HepG2 (cell line): ENCODE results near the gene MSL2. TPM values are rescaled to one million over a fixed set of nuclear protein-coding genes. Genes with fewer than 3 reads are reported as not detected.

Source experiments
- CHD2 ChIP-seq: IDR thresholded peaks from 2 replicates; pipeline ENCODE4 v1.6.1; 2011; ENCODE audit warnings: low read depth, low read length, improper control_type of control experiment
- DZIP1 ChIP-seq: sonication (generic); formaldehyde crosslinking; IDR thresholded peaks from 2 replicates; pipeline ENCODE4 v1.5.0; 2020; ENCODE audit warnings: mild to moderate bottlenecking, missing genetic modification reagents
- FOXA3 ChIP-seq: IDR thresholded peaks from 2 replicates; pipeline ENCODE4 v1.6.1; 2016; ENCODE audit warnings: missing genetic modification reagents, missing compliant biosample characterization
- FOXP1 ChIP-seq, 2 experiments: fragments of 450-650 bp in 1 of 2; IDR thresholded peaks; 2 replicates each; pipeline ENCODE4 v1.6.1; 2017 to 2018; ENCODE audit warnings: antibody characterized with exemption in 1 of 2
- MEIS2 ChIP-seq: sonication (generic); formaldehyde crosslinking; IDR thresholded peaks from 2 replicates; pipeline ENCODE4 v1.9.0; 2021; ENCODE audit warnings: mild to moderate bottlenecking, missing genetic modification reagents
- PREB ChIP-seq: sonication (generic); formaldehyde crosslinking; IDR thresholded peaks from 2 replicates; pipeline ENCODE4 v1.4.0; 2020; ENCODE audit warnings: missing genetic modification reagents
- RXRB ChIP-seq: IDR thresholded peaks from 2 replicates; pipeline ENCODE4 v1.6.1; 2016; ENCODE audit warnings: borderline replicate concordance, missing genetic modification reagents, missing compliant biosample characterization
- SMAD3 ChIP-seq: sonication (generic); formaldehyde crosslinking; IDR thresholded peaks from 2 replicates; pipeline ENCODE4 v1.4.0; 2020; ENCODE audit warnings: missing genetic modification reagents
- TOE1 ChIP-seq: sonication (generic); formaldehyde crosslinking; IDR thresholded peaks from 2 replicates; pipeline ENCODE4 v1.4.0; 2020; ENCODE audit warnings: mild to moderate bottlenecking, missing genetic modification reagents
- ZC3H13 ChIP-seq: sonication (generic); formaldehyde crosslinking; IDR thresholded peaks from 2 replicates; pipeline ENCODE4 v1.8.1; 2023; ENCODE audit warnings: mild to moderate bottlenecking, missing genetic modification reagents, moderate library complexity
- ZNF121 ChIP-seq: sonication (generic); formaldehyde crosslinking; IDR thresholded peaks from 2 replicates; pipeline ENCODE4 v1.5.0; 2020; ENCODE audit warnings: mild to moderate bottlenecking, missing genetic modification reagents
- ZNF18 ChIP-seq: sonication (generic); formaldehyde crosslinking; IDR thresholded peaks from 2 replicates; pipeline ENCODE4 v1.8.0; 2022; ENCODE audit warnings: mild to moderate bottlenecking, missing genetic modification reagents; ENCODE audit not compliant: insufficient replicate concordance
- ZNF232 ChIP-seq: sonication (generic); formaldehyde crosslinking; IDR thresholded peaks from 2 replicates; pipeline ENCODE4 v1.4.0; 2020; ENCODE audit warnings: missing genetic modification reagents, borderline replicate concordance
- ZNF768 ChIP-seq: sonication (generic); formaldehyde crosslinking; IDR thresholded peaks from 2 replicates; pipeline ENCODE4 v1.4.0; 2020; ENCODE audit warnings: missing genetic modification reagents
- ZNF879 ChIP-seq: sonication (generic); formaldehyde crosslinking; IDR thresholded peaks from 2 replicates; pipeline ENCODE4 v1.8.1; 2023; ENCODE audit warnings: missing genetic modification reagents
- polyA plus RNA-seq, 8 experiments: library from polyadenylated mRNA; depleted of rRNA in 3 of 8; stranded (reverse) in 7 of 8; unstranded in 1 of 8; fragments of >200 nt; fragmentation: Illumina TruSeq in 4 of 8; extraction: Trizol in 4 of 8; gene quantifications; 2 replicates each; pipeline versions ENCODE4 v1.2.1 to v1.2.3, GENCODE V29; 2011 to 2016; ENCODE audit warnings: low read depth in 4 of 8, missing spikeins in 1 of 8, mixed read lengths in 1 of 8; ENCODE audit not compliant: insufficient read depth in 1 of 8
- total RNA-seq, 5 experiments: library from RNA; depleted of rRNA; stranded (reverse); fragments of >200 nt; fragmentation: Illumina TruSeq; extraction: Trizol; gene quantifications; 2 replicates each; pipeline ENCODE4 v1.2.3, GENCODE V29; 2016; ENCODE audit warnings: low read depth in 1 of 5
- TF ChIP-seq, protein P1 (sequence below): IDR thresholded peaks from 2 replicates; pipeline ENCODE4 v1.6.1; 2016; ENCODE audit warnings: low read depth
- TF ChIP-seq, protein P2 (sequence below): sonication (generic); formaldehyde crosslinking; IDR thresholded peaks from 2 replicates; pipeline ENCODE4 v1.4.0; 2020; ENCODE audit warnings: missing genetic modification reagents
- TF ChIP-seq, protein P3 (sequence below): sonication (generic); formaldehyde crosslinking; IDR thresholded peaks from 2 replicates; pipeline ENCODE4 v1.4.0; 2020; ENCODE audit warnings: missing genetic modification reagents

Gene MSL2
- total and polyA plus RNA-seq, 2 of the 13 experiments (the other 11 are each of a cell fraction or from before 2014, with no cell fraction given): 6.9 to 11.7 TPM

DNA sequence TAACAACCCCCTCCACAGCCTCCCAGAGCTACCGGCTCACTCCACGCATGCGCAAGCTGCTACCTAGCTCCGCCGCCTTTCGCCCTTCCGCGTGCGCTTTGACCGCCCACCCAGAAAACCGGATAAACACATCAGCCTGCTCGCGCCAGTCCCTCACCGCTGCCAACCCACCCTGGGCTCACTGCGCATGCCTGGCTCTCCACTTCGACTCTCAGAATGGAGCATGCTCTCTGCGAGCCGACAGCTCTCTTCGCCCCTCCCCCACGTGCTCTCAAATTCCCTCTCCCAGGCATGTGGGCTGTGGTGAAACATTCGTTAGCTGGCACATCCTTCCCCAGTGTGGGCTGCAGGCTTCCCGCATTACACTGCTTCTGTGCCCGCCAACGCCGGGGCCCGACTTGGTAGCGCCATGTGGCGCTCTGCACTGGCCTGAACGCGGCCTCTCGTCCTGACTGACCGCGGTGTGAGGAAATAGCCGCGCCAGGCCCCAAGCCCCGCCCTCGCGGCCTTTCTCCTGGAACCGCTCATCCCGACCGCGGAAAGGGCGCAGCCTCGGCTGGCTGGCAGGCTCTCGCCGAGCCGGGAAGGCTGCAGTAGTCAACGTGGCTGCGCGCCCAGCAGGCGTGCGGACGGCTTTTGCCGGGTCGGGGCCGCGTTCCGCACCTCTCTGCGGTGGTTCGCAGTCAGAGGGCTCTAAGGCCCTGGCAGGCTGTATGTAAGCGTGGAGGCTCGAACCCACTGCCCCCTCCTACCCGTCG lies 445 bp upstream of the MSL2 start (continued):
- TF ChIP-seq, protein P1, sequence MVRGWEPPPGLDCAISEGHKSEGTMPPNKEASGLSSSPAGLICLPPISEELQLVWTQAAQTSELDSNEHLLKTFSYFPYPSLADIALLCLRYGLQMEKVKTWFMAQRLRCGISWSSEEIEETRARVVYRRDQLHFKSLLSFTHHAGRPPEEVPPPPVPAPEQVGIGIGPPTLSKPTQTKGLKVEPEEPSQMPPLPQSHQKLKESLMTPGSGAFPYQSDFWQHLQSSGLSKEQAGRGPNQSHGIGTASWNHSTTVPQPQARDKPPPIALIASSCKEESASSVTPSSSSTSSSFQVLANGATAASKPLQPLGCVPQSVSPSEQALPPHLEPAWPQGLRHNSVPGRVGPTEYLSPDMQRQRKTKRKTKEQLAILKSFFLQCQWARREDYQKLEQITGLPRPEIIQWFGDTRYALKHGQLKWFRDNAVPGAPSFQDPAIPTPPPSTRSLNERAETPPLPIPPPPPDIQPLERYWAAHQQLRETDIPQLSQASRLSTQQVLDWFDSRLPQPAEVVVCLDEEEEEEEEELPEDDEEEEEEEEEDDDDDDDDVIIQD (CRISPR knock-in tag): peak; percentile 39; the same call in 1 of the 2 replicates
- TF ChIP-seq FOXA3 (CRISPR knock-in tag): peak; percentile 50; the same call in 1 of the 2 replicates
- TF ChIP-seq ZC3H13 (CRISPR knock-in tag): peak; percentile 96
- TF ChIP-seq FOXP1 (IDR thresholded peaks at IDR 0.05): peak; percentile 76; the same call in 1 of the 2 replicates
- peak; percentile 68 for TF ChIP-seq FOXP1 (CRISPR knock-in tag; IDR thresholded peaks at IDR 0.05)
- peak; percentile 96 for TF ChIP-seq ZNF879 (CRISPR knock-in tag)
- peak; percentile 92 for TF ChIP-seq TOE1 (CRISPR knock-in tag)
- TF ChIP-seq ZNF768 (CRISPR knock-in tag): peak; percentile 84; the same call in 1 of the 2 replicates
- TF ChIP-seq ZNF121 (CRISPR knock-in tag): peak; percentile 74
- peak; percentile 94 for TF ChIP-seq DZIP1 (CRISPR knock-in tag)
- TF ChIP-seq, protein P2, sequence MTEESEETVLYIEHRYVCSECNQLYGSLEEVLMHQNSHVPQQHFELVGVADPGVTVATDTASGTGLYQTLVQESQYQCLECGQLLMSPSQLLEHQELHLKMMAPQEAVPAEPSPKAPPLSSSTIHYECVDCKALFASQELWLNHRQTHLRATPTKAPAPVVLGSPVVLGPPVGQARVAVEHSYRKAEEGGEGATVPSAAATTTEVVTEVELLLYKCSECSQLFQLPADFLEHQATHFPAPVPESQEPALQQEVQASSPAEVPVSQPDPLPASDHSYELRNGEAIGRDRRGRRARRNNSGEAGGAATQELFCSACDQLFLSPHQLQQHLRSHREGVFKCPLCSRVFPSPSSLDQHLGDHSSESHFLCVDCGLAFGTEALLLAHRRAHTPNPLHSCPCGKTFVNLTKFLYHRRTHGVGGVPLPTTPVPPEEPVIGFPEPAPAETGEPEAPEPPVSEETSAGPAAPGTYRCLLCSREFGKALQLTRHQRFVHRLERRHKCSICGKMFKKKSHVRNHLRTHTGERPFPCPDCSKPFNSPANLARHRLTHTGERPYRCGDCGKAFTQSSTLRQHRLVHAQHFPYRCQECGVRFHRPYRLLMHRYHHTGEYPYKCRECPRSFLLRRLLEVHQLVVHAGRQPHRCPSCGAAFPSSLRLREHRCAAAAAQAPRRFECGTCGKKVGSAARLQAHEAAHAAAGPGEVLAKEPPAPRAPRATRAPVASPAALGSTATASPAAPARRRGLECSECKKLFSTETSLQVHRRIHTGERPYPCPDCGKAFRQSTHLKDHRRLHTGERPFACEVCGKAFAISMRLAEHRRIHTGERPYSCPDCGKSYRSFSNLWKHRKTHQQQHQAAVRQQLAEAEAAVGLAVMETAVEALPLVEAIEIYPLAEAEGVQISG (CRISPR knock-in tag): peak; percentile 84
- TF ChIP-seq MEIS2 (CRISPR knock-in tag): no peak; the same call in none of the 2 replicates
- TF ChIP-seq CHD2: no peak; the same call in 1 of the 2 replicates
- peak; percentile 34; the same call in 1 of the 2 replicates for TF ChIP-seq SMAD3 (CRISPR knock-in tag)
- peak; percentile 95 for TF ChIP-seq ZNF232 (CRISPR knock-in tag)
- peak; percentile 96 for TF ChIP-seq ZNF18 (CRISPR knock-in tag)
- peak; percentile 75 for TF ChIP-seq RXRB (CRISPR knock-in tag)
- peak; percentile 94; the same call in 1 of the 2 replicates for TF ChIP-seq PREB (CRISPR knock-in tag)
- TF ChIP-seq, protein P3, sequence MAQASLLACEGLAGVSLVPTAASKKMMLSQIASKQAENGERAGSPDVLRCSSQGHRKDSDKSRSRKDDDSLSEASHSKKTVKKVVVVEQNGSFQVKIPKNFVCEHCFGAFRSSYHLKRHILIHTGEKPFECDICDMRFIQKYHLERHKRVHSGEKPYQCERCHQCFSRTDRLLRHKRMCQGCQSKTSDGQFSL: peak; percentile 59; the same call in 1 of the 2 replicates
